HG03354 (cell line): ENCODE measurements around the gene LAMA3.

Experiments used
- ATAC-seq: cut with Tn5 transposase; IDR thresholded peaks from one replicate; pipeline ENCODE4 v1.9.1; 2021; ENCODE audit warnings: mild to moderate bottlenecking; ENCODE audit not compliant: unreplicated experiment, poor library complexity, severe bottlenecking

LAMA3 gene

DNA sequence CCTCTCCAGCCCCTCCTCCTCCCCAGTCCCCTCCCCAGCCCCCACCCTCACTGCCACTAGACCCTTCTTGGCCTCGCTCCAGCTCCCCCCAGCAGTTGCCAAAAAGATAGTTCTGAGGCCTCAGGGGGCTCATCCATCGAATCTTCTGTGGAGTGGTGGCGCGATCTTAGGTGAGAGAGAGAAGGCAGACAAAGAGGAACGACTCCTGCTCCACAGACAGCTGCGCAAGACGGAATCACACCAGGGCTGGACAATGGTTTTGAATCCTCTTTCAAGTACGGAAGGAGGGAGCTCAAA is 68.1 kb downstream of the LAMA3 start:
- ATAC-seq, result no peak

DNA sequence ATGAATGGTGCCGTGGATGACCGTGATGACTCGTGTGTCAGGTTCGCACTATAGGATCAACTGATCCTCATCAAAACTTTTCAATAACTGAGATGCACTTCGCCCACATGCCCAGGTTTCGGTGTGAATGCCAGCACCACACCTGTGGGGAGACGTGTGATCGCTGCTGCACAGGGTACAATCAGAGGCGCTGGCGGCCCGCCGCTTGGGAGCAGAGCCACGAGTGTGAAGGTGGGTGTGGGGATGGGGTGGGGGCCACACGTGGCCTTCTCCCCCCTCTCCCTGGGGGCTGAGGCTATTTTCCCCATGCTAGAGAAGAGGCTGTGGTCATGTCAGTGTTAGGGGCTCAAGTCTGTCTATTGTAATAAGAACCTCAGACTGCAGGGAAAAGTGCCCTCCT is 69.0 kb downstream of the LAMA3 start:
- no peak for ATAC-seq

DNA sequence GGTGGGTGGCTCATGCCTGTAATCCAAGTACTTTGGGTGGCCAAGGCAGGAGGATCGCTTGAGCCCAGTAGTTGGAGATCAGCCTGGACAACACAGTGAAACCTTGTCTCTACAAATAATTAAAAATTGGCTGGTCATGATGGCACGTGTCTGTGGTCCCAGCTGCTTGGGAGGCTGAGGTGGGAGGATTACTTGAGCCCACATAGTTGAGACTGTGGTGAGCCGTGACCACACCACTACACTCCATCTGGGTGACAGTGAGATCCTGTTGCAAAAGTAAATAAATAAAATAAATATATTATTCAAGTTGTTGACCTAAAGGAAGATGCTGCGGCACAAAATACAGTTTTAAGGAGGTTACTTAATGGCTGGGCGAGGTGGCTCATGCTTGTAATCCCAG is 72.7 kb downstream of the LAMA3 start:
- ATAC-seq, result no peak

DNA sequence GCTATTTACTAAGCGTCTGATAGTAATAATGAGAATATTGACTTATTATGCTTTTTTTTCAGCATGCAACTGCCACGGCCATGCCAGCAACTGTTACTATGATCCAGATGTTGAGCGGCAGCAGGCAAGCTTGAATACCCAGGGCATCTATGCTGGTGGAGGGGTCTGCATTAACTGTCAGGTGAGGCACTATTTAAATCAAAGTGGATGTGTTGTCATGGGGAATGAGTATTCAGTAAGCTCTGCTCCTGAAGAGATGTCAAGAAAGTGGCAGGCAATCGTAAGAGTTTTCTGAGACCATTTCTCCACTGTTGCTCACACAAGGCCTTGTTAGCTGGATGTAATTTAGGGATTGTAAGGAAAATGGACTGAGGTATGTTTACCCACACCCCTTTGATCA is 74.1 kb downstream of the LAMA3 start:
- no peak for ATAC-seq

DNA sequence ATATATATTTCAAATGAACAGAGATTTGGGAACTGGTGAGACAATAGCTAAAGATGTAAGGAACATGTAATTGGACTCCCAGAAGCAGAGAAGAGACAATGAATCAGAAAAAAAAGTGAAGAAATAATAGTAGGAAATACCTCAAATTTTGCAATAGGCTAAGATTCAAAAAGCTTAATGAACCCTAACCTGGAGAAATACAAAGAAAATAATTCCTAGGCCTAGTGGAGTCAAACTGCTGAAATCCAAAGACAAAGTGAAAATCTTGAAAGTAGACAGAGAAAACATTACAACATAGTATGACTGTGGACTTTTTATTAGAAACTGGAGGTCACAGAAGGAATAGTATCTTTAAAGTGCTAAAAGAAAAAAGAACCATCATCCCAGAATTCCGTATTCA is 76.7 kb downstream of the LAMA3 start:
- ATAC-seq, result no peak

DNA sequence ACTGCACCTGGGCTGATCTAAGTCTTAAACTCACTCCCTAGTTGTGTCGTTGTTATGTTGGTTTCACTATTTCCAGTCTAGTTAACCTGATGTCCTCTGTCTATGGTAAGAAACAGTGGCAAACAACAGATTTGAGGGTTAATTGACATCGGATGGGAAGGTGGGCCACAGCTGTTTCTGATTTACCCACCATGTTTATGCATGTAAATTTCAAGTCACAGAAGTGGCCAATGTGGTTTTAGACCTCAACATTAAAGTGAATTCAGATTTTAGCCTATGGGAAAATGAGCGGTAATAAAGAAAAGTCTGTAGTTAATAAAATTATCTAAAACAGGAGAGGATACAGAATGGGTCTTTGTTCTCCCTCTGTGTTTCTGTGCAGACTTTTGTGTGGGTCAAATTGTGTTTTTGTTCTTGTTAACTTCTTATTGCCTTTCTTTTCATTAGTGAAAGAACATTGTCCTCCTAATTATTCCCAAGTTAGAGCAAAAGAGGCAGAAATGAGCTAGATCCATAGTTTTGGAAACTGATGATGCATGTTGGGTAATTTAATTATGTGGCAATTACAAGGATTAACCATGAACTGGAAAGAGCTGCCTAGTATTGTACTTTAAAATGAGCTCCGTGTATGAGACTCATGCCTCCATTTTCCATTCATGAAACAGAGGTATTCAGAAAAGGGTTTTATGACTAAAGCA is 83.2 kb downstream of the LAMA3 start:
- no peak for ATAC-seq

DNA sequence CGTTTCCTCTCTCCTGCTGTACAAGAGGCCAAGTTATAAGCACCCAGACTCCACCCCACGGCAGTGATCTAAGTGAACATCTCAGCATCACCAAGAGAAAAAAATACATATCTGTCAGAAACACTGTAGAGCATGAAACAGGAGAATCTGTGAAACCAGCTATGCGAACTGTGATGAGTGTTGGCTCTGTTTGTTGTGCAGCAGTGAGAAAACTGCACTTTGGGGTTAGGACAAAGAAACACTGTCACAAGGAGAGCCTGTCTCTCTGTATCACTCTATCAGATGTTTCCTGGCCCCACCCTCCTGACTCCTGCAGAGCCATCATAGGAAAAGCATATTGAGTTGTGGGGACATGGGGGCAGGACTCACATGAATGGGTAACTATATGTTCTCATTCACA is 87.1 kb downstream of the LAMA3 start:
- no peak for ATAC-seq

DNA sequence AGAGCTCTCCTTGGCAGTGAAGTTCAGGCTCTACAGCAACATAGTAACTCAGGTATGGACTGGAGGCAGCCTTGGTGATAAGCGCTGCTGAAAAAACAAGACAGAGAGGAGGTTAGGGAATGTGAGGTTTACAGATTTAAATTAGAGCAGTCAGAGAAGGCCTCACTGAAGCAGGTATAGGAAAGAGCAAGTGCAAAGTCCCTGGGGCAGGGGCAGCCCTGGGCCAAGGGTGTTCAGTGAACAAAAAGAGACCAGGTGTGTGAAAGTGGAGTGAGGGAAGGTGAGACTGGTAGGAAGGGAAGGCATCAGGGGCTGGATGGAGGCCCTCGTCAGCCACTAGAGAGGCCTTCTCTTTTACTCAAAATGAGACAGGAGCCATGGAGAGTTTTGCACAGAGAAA is 89.6 kb downstream of the LAMA3 start:
- ATAC-seq, result no peak

DNA sequence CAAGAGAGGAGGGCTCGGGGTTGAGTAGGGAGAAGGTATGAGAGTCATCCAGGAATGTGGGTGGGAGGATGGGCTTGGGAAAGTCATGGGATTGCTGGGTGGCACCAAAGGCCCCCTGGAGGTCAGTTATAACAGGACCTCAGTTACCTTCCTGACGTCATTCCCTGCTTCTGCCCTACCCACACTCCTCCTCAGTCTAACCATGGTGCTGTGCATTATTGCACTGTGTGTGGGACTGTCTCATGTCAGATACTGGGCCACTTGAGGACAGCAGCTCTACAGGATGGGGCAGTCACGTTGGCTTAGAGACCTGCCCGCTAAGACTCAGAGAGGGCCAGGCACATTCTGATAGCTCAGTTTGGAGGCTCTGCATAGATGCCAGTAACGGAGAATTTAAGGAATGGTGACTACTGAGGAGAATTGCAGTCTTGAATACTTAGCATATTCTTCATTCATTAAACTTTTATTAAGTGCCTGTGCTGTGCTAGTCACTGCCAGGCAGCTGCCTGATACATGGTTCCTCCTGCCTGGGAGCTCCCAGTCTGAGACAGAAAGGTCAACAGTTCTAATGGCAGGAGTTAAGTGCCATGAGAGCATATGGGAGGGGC is 90.5 kb downstream of the LAMA3 start:
- no peak for ATAC-seq

DNA sequence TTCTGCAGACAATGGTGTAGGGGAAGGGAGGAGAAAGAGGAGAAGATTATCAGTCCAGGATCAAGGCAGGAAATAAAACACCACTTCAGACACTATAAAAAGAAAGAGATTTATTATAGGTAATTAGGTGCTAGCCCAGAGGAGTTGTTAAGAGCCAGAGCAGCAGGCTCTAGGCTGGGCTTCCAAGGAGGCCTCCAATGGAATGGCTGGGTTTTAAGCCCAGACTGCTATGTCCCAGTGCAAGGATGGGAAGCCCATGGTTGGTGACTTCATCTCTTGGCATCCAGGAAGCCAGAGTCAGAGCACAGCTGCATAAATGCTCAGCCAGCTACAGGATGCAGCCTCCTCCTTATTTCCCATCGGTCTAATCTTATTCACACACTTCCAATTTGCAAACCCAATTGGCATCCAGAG is 95.6 kb downstream of the LAMA3 start:
- no peak for ATAC-seq

DNA sequence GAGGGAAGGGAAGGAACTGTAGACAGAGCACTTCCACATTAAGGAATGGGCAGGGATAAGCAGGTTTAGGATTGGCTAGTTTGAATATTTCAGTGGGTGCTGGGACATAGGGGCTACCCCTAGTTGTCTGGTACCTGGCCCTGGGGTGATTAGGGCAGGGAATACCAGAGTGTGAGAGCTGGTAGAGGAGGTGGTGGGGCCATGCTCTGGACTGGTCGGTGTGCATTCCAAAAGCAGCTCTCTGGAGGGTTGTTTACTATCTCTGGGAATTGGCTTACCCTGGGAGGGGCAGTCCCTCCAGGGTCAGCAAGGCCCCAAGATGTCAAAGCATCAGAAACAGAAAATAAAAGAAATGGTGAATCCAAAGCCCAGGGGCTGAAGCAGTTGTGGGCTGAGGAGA is 103.8 kb downstream of the LAMA3 start:
- no peak for ATAC-seq

DNA sequence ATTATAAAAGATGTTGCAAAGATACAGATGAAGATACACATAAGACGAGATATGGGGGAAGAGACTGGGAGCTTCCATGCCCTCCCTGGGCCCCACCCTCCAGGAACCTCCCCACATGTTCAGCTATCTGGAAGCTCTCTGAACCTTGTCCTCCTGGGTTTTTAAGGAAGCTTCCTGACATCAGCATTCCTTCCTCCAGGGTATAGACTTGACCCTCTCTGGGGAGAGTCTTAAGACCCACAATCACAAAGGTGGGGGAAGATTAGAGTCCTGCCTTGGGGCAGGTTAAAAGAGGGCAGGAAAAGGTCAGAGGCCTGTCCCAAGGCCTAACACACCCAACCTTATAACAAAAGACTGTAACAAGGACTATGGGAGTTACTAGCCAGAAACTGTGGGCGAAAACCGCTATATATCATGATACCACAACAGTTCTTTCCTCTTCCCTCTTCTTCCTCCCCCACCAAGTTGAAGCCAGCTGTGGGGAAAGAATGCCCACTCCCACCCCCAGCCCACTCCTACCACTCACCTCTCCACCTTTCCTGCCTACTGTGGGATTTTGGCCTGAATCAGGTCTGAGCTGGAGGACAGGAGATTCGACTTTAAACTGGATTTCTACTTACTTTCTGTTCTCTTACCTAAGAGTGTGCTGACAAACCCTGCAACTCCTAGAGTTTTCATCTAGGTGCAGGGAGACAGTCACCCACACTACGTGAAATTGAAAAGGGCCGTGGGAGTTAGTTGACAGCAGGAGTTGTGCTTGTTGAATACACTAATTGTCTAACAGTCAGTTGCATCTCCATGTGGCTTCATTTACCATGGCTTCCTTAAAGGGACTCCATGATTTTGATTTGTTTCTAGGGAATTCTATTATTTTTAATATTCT is 105.0 kb downstream of the LAMA3 start:
- ATAC-seq, result no peak

DNA sequence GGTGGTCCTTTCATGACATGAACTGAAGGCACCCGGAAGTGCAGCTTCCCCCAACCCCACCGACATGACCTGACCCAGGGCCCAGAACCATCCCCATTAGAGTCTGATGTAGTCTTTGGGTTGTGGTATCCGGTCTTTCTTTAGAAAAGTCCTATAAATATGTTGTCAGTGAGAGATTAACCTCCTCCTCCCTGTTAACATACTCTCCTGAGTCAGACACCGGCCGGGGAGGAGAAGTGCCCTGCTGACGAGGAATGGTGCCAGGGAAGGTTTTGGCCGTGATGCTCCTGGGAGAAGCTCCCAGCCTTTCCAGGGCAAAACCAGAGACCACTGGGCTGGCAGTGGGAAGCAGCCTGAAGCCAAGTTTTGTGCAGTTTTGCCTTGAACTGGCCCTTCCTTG is 109.0 kb downstream of the LAMA3 start:
- ATAC-seq, result no peak

DNA sequence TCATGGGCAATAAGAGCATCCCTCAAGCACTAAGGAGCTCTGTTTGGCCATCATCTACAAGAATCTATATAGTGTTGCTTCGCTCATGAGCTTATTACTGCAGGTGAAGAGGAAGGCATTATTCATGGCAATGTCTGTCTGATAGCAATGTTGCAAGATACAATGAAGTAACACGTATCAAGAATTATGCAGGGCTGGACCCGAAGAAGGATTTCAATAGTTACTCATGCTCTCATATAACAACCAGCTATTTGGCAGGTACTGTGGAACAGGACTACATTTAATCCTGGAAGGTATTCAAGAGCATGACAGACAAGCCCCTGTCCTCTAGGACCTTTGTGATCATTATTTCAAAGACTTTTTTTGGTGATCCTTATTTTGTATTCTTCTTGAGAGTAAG is 109.6 kb downstream of the LAMA3 start:
- no peak for ATAC-seq

DNA sequence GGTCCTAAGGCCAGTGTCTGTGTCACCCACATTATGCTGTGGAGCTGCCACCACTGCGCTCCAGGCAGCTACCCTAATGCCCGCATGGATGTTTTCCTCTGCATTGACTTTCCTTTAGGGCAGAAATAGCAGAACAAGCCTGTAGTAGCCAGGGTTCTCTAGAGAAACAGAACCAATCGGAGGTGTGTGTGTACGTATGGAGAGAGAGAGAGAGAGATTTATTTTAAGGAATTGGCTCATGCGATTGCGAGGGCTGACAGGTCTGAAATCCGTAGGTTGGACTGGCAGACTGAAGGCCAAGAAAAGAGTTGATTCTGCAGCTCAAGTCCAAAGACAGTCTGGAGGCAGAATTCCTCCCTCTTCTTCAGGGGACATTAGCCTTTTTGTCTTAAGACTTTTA is 110.3 kb downstream of the LAMA3 start:
- no peak for ATAC-seq

DNA sequence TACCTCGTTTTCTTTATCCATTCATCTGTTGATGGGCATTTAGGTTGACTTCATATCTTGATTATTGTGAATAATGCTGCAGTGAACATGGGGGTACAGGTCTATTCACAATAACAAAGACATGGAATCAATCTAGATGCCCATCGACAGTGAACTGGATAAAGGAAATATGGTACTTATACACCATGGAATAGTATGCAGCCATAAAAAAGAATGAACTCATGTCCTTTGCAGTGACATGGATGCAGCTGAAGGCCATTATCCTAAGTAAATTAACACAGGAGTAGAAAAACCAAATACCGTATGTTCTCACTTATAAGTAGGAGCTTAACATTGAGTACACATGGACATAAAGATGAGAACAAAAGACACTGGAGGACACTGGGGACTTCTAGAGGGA is 111.6 kb downstream of the LAMA3 start:
- no peak for ATAC-seq

DNA sequence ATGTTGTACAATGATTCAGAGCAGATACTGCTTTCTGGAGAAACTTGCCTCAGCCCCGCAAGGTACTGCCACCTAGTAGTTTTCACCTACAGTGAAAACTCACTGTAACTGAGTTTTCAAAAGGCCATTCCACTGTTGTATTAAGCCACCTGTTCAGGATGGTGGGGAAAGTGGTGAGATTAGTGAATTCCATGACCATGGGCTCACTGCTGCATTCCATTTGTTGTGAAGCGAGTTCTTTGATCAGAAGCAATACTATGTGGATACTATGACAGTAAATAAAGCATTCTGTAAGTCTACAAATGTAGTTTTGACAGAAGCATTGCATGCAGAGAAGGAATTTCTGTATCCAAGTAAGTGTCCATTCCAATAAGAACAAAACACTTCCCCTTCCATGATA is 113.6 kb downstream of the LAMA3 start:
- ATAC-seq, result no peak

DNA sequence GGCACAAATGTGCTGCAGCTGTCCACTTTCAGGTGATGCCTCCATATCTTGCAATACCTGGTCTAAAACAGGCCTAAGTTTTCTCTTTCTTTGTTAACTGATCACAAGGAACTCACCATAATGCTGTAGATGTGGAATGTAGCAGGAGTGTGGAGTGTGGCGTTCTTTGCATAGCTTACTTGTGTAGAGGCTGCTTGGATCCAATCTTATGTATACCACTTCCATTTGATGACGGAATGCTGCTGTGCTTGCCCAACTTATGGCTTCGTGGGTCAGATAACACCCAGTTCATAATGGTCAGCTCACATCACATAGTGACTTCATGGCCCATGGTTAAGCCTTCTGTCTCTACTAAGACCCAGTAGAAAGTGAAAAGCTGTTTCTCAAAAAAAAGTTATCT is 114.5 kb downstream of the LAMA3 start:
- ATAC-seq, result no peak

DNA sequence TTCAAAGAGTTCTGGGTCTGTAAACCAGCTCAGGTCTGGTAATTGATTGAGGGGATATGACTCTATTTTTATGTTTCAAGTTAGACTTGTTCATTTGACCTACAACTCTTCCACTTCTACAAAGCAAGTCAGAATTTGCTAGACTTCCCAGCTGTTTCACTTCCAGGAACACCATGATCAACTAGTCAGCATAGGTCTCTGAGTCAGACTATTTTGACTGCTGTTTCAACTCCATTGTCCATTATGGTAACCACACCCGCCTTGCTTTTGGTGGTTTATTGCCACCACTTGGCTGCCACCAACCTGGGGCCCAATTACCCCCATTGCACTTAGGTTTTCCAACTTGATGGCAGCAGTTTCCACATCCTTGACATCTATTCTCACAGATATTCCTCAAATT is 116.6 kb downstream of the LAMA3 start:
- no peak for ATAC-seq

DNA sequence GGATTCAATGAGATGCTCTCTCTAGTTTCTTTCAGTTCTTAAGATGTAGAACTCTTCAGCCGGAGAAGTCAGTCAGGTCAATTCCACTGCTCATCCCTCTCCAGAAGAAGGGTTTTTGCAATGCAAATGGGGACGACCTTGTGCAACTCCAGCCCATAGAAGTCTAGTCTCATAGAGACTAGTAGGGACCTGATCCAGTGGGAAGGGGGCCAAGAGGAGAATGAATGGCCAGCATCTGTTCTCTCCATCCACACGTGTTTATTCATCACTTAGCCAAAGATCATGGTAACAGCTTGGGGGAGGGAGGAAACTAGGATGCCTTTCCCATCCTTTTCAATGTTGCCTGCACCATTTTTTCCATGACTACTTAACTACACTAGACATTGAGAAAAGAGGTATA is 120.2 kb downstream of the LAMA3 start:
- ATAC-seq, result no peak

DNA sequence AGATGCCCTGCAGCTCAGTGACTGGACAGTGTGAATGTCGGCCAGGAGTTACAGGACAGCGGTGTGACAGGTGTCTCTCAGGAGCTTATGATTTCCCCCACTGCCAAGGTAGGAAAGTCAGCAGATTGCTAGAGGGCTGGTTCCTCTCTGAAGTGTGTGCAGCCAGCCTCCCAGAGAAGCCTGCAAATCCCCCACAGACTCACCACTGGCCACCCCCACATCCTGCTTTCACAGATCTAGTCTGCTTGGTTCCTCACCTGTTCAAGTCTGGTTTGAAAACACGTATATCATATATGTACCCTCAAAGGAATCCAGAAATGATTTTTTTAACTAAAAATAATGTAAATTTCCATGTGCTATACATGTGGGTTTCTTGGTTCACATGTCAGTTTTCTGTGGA is 121.1 kb downstream of the LAMA3 start:
- ATAC-seq, result no peak
